Nephron (organoid): Measurements from ENCODE around the gene EPB41L4B.
"Not testable (repeated sequence)": the region's sequence is repeated elsewhere in the genome, so short reads cannot be mapped to it uniquely, and the experiment has no call there.

Experiments used
- H3K27ac Mint-ChIP-seq, 3 experiments: 2 replicates each; pipeline ENCODE4 v1.8.0; 2020; ENCODE audit warnings: mixed read lengths in 3 of 3, mild to moderate bottlenecking in 2 of 3, moderate library complexity in 1 of 3
- H3K27me3 Mint-ChIP-seq: 2 replicates; pipeline ENCODE4 v1.8.0; 2021; ENCODE audit warnings: low read depth, mild to moderate bottlenecking, moderate library complexity, mixed read lengths
- H3K36me3 Mint-ChIP-seq: 2 replicates; pipeline ENCODE4 v1.8.0; 2020; ENCODE audit warnings: low read depth, mixed read lengths
- H3K4me1 Mint-ChIP-seq: 2 replicates; pipeline ENCODE4 v1.8.0; 2020; ENCODE audit warnings: mixed read lengths
- H3K4me3 Mint-ChIP-seq, 3 experiments: 2 replicates each; pipeline ENCODE4 v1.8.0; 2020; ENCODE audit warnings: mild to moderate bottlenecking in 3 of 3, mixed read lengths in 3 of 3, moderate library complexity in 2 of 3
- H3K9me3 Mint-ChIP-seq: 2 replicates; pipeline ENCODE4 v1.8.0; 2020; ENCODE audit warnings: mixed read lengths
- CTCF ChIP-seq, 3 experiments: fragments of 200-600 bp; sonication (generic); IDR thresholded peaks; one replicate each; pipeline ENCODE4 v1.5.0; 2021; ENCODE audit warnings: antibody characterized with exemption in 3 of 3; ENCODE audit not compliant: unreplicated experiment in 3 of 3

EPB41L4B gene

GRCh38 chr9:109286981-109287380, 33.9 kb downstream of the EPB41L4B start:
- Mint-ChIP-seq H3K4me3 (no peak overlapping the region), H3K27me3 (peaks cover 12% of the 10 kb centered on the region), H3K27ac (no peak overlapping the region), H3K4me1 (peaks cover 7% of the 10 kb centered on the region), H3K36me3 (peaks cover 4% of the 10 kb centered on the region), H3K9me3 (peaks cover 2% of the 10 kb centered on the region)
- no peak for TF ChIP-seq CTCF (IDR thresholded peaks at IDR 0.05; ENCODE audit: unreplicated experiment in 3 of 3)

GRCh38 chr9:109286571-109286977, 34.3 kb downstream of the EPB41L4B start:
- Mint-ChIP-seq H3K27me3 (peaks cover 12% of the 10 kb centered on the region), H3K4me3 (no peak overlapping the region), H3K4me1 (peaks cover 7% of the 10 kb centered on the region), H3K36me3 (peaks cover 4% of the 10 kb centered on the region), H3K27ac (no peak overlapping the region), H3K9me3 (peaks cover 3% of the 10 kb centered on the region)
- TF ChIP-seq CTCF (IDR thresholded peaks at IDR 0.05; ENCODE audit: unreplicated experiment in 3 of 3) = no peak

DNA sequence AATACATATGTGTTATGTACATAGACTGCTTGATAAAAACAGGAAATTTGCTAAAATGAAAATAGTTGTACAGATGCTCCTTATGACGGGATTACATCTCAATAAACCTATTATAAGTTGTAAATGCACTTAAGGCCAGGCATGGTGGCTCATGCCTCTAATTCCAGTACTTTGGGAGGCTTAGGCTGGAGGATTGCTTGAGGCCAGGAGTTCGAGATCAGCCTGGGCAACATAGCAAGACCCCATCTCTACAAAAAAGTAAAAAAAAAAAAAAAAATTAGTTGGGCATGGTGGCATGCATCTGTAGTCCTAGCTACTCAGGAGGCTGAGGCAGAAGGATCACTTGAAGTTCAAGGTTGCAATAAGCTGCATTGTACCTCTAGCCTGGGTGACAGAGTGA, 37.2 kb downstream of the EPB41L4B start:
- not testable (repeated sequence) for H3K9me3 Mint-ChIP-seq, H3K4me3 Mint-ChIP-seq, H3K36me3 Mint-ChIP-seq, H3K27ac Mint-ChIP-seq, H3K4me1 Mint-ChIP-seq
- peaks cover 16% of the 10 kb centered on the region for H3K27me3 Mint-ChIP-seq

DNA sequence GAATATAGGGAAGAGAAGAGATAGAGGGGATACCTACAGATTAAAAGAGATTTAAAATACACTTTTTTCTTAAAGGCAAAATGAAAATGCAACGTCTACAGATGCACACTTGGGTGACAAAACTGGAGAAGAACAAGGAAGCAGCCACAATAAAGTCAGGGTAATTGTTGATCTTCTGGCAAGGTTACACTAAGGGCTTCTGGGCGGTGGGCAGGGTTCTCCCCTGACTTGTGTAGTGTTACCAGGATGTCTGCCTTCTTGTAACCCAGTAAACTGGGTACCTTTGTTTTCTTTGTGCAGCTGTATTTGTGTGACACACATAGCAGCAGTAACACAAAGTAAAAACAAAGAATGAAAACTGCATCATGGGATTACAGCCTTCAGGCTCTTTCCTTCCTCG, 37.8 kb downstream of the EPB41L4B start:
- peaks cover 7% of the 10 kb centered on the region for H3K4me1 Mint-ChIP-seq
- H3K36me3 Mint-ChIP-seq = peaks cover 4% of the 10 kb centered on the region
- no peak for TF ChIP-seq CTCF (IDR thresholded peaks at IDR 0.05; ENCODE audit: unreplicated experiment in 3 of 3)
- peaks cover 3% of the 10 kb centered on the region for H3K9me3 Mint-ChIP-seq
- H3K27ac Mint-ChIP-seq = no peak overlapping the region
- H3K27me3 Mint-ChIP-seq = peaks cover 16% of the 10 kb centered on the region
- no peak overlapping the region for H3K4me3 Mint-ChIP-seq

- peaks cover 4% of the 10 kb centered on the region for H3K36me3 Mint-ChIP-seq
- H3K4me1 Mint-ChIP-seq = peaks cover 7% of the 10 kb centered on the region
- peaks cover 3% of the 10 kb centered on the region for H3K9me3 Mint-ChIP-seq
- H3K4me3 Mint-ChIP-seq = no peak overlapping the region
- no peak overlapping the region for H3K27ac Mint-ChIP-seq
- TF ChIP-seq CTCF (IDR thresholded peaks at IDR 0.05; ENCODE audit: unreplicated experiment in 3 of 3) = no peak
- peaks cover 17% of the 10 kb centered on the region for H3K27me3 Mint-ChIP-seq
Observed at GRCh38 chr9:109282302-109282701, 38.6 kb downstream of the EPB41L4B start.

DNA sequence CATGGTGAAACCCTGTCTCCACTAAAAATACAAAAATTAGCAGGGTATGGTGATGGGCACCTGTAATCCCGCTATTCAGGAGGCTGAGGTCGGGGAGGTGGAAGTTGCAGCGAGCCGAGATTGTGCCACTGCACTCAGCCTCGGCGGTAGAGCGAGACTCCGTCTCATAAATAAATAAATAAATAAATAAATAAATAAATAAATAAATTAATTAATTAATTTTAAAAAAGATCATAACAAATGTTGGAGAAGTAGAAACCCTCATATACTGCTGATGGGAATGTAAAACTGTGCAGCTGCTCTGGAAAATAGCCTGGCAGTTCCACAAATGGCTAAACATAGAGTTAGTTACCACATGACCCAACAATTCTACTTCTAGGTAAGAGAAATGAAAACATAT, 39.3 kb downstream of the EPB41L4B start:
- H3K9me3 Mint-ChIP-seq = peaks cover 3% of the 10 kb centered on the region
- peaks cover 8% of the 10 kb centered on the region for H3K36me3 Mint-ChIP-seq
- H3K4me1 Mint-ChIP-seq = peaks cover 6% of the 10 kb centered on the region
- no peak overlapping the region for H3K4me3 Mint-ChIP-seq
- H3K27ac Mint-ChIP-seq = no peak overlapping the region
- peaks cover 18% of the 10 kb centered on the region for H3K27me3 Mint-ChIP-seq
- no peak for TF ChIP-seq CTCF (IDR thresholded peaks at IDR 0.05; ENCODE audit: unreplicated experiment in 3 of 3)
